NCI-H146 treated with DMSO at 0.1 percent for 48 hours (cell line): ENCODE data around the gene SLC9A3.

Experiments
- DNase-seq: peaks from one replicate; lab custom pipeline; 2025; ENCODE audit not compliant: unreplicated experiment; lab: John Stamatoyannopoulos, UW

Gene SLC9A3

GRCh38 chr5:527646-528628 is 3.7 kb upstream of the SLC9A3 start:
- no peak for DNase-seq

GRCh38 chr5:526456-527088 is 2.3 kb upstream of the SLC9A3 start:
- no peak for DNase-seq

GRCh38 chr5:525916-526315 is 1.7 kb upstream of the SLC9A3 start:
- no peak for DNase-seq

- no peak for DNase-seq
Observed at GRCh38 chr5:524973-525761, 918 bp upstream of the SLC9A3 start.

DNA sequence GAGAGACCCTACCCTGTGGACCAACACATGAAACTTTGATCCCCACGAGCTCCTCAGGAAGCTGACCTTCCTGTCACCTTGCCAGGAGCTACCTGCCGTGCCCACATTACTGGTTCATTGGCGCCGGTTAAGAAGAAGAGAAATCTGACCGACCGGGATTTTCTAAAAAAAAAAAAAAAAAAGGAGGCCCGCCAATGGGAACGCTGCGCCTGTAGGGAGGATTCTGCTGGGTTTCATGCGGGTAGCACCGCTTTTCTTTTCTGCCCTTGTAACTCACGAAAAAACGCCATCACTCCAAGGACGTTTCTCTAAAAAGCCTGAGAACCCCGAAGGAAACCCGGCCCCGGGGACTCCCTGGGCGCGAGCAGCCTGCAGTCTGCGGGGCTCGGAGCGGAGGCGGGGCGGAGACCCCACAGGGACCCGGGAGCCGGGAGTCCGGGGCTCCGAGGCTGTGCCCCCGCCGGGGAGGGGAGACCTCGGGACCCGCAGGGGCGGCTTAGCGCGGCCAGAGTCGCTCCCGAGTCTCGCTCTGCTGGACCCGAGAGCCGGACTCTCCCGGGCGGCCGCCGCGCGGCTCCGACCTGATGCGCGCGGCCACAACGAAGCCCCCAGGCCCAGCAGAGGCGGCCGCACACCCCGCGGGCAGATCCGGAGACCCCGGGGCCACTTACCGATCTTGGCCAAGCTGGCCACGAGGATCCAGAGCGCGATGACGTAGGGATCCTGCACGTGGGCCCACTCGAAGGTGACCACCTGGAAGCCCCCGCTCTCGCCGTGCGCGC is 617 bp downstream of the SLC9A3 start:
- no peak for DNase-seq

DNA sequence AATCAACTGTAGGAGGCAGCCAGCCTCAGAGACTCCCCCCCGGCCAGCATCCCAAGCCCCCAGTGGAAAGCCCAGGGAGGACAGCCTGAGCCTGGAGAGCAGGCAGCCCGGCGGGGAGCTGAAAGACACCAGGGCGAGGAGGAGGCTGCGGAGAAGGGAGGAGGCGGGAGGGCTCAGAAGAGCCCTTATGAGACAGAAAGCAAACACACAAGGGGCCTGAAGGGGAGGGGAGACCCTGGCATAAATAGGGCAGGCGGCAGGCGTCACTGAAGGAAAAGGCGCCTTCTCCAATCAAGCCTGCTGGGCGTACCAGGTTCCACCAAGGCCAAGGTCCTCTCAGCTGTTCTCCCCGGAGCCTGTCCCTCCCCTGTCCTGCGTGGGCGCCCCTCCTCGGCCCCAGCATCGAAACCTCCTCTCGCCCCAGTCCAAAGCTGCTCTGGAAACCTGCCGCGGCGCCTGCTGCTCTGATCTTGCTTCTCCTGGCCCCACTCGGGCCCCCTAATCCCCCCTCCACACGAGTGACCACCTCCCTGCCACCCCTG is 1.3 kb downstream of the SLC9A3 start:
- no peak for DNase-seq

- no peak for DNase-seq
Observed at GRCh38 chr5:522116-522515, 2.1 kb downstream of the SLC9A3 start.

GRCh38 chr5:521680-522079 is 2.6 kb downstream of the SLC9A3 start:
- DNase-seq = no peak

GRCh38 chr5:520850-521226 is 3.4 kb downstream of the SLC9A3 start:
- DNase-seq = no peak

DNA sequence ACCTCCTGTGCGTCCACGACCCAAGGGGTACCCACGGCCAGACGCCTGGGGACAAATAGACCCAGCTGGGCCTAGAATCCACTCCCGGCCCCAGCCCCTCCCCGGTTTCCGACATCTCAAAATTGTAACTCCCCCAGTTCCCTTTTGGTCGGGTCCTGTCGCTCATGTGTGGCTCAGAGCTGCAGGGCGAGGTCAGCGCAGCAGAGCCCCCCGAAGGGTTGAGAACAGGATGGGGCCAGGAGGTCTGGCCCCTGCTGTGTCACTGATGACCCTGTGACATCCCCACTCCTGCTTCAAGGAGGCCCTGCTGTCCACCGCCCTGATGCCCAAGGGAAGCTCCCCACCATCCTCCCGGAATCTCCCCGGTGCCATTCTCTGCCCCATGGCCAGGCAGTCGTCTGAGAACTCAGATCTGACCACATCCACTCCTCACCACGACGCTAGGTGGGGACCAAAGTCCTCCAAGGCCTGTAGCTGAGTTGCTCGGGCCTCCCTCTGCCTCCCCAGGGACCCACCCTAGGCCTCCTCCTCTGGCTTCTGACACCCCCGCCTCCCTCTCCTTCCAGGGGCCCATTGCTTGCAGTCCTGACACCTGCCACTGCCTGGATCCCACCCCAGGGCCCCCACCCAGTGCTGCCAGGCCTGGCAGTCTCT is 3.9 kb downstream of the SLC9A3 start:
- DNase-seq = no peak

- no peak for DNase-seq
Observed at GRCh38 chr5:518721-519120, 5.5 kb downstream of the SLC9A3 start.

DNA sequence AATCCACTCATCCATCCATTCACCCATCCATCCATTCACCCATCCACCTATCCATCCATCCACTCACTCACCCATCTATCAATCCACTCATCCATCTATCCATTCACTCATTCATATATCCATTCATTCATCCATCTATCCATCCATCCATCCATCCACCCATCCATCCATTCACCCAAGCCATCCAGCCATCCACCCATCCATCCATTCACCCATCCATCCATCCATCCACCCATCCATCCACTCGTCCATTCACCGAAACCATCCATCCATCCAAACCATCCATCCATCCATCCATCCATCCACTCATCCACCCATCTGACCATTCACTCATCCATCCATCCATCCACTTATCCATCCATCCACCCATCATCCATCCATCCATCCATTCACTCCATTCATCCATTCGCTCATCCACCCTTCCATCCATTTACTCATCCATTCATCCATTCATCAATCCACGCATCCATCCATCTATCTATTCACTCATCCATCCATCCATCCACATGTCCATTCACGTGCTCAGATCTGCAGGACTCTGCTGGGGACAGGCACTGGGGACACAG is 6.6 kb downstream of the SLC9A3 start:
- DNase-seq = no peak

DNA sequence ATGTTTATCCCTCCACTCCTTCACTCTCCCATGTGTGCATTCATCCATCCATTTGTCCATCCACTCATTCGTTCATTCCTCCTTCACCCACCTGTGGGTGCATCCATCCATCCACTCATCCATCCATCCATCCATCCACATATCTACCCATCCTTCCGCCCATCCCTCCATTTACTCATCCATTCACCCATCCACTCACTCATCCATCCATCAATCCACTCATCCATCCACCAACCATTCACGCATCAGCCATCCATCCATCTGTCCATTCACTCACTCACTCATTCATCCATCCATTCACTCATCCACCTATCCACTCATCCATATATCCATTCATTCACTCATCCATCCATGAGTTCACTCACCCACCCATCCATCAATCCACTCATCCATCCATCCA is 7.3 kb downstream of the SLC9A3 start:
- DNase-seq = no peak

GRCh38 chr5:516338-516925 is 7.8 kb downstream of the SLC9A3 start:
- no peak for DNase-seq

DNA sequence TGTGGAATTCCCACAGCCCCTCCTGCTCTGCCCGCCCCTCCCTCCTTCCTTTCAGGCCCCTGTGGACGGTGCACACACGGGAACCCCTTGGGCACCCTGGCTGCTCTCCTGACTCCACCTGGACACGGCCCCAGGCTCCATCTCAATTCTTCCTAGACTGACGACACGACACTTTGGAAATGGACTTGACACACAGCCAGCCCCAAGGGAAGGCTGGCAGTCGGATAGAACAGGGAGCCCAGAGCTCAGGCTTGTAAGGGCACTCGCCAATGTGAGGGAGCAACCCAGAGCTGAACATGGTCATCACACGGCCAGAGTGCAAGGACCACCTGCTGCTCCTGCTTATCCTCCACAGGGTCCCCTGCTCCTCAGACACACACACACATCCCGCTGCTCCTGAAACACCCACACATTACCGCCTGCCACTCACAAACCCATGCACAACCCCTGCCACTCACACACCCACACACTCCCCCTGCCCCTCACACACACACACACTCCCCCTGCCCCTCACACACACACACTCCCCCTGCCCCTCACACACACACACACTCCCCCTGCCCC is 8.9 kb downstream of the SLC9A3 start:
- DNase-seq = no peak

DNA sequence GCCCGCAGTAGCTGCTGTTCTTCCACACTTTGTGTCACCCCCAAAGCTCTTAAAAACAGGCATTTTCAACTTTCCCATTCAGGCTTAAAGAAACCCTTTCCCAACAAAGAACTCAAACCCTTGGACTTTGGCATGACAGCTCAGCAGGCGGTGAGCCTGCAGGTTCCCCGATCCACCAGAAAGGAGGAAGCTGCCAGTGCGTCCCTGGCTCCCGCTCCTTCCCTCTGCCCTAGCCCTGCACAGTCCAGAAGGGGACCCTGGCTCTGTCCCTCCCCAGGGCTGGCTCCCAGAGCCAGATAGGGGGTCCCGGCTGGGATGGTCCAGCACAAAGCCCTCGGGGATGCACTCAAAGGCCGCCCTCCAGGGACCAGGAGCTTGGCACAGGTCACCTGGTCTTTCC is 9.6 kb downstream of the SLC9A3 start:
- no peak for DNase-seq

GRCh38 chr5:514101-514485 is 10.2 kb downstream of the SLC9A3 start:
- no peak for DNase-seq

DNA sequence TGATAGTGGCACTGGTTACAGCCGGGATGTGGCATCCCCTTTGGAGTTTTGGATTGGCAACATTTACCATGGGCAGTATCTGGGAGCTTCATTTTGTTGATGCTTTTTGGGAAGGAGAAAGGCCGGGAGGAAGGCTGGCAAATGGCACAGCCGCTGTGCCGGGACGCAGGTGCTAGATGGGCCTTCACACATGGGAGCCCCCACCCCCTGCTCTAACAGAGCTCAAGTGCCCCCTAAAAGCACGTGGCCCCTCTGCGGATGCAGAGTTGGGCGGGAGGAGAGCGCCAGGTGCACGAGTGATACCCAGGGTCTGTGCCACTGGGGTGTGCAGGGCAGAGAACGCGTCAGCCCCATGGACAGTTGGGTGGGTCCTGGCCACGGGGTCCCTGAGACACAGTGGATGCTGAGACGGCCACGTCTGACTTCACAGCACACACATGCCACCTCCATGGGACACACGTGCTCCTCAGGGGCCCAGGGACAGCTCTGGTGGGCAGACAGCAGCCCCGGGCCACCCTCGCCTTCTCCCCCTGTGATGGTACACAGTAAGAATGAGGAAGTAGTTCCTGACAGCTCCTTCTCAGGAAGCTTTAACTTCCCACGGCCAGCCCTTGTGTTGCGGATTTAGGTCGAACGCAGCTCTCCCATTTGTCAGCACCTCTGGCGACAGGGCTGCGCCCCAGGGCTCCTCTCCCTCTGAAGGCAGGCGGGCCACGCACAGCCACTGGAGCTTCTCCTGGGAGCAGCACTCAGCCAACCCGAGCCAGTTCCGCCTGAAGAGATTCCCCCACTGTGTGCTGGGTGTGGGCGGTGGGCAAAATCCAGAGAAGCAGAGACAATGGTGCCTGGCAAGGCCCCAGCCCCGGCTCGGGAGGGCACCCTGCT is 10.8 kb downstream of the SLC9A3 start:
- no peak for DNase-seq
